NCI-H1092 (cell line): Measurements from ENCODE around the gene PHF12.
"Not testable (repeated sequence)": the region's sequence is repeated elsewhere in the genome, so short reads cannot be mapped to it uniquely, and the experiment has no call there.

Experiments used
- DNase-seq: peaks from one replicate; lab custom pipeline; 2025; lab: John Stamatoyannopoulos, UW

The PHF12 gene

DNA sequence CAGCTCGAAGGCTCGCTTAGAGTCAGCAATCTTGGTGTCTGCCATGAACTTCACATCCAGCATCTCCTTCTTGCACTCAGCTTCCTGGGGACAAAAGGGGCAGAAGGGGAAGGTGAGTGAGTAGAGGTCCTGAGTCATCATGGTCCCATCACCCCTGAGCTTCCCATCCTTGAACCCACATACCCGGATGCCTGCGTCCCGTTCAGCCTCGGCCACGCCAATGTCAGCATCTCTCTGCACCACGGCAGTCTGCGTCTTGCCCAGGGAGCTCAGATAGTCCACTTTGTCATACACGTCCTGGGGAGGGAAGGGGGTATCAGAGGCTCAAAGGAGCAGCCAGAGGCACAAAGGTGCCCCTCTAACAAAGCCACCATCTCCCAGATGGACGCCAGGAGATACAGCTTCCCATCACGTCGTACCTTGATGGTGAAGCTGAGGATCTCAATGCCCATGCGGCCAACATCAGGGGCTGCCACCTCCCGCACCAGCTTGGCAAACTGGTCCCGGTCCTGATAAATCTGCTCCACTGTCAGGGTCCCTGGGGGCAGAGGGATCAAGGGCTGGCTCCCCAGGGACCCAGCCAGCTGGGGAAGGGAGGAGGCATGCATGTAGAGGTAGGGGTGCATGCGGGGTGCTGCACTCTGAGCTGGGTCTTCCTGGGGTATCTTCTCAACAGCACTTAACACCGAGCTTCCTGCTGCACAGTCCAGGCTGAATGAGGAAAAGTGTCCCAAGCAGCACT lies 69.0 kb downstream of the PHF12 start:
- DNase-seq, result no peak

DNA sequence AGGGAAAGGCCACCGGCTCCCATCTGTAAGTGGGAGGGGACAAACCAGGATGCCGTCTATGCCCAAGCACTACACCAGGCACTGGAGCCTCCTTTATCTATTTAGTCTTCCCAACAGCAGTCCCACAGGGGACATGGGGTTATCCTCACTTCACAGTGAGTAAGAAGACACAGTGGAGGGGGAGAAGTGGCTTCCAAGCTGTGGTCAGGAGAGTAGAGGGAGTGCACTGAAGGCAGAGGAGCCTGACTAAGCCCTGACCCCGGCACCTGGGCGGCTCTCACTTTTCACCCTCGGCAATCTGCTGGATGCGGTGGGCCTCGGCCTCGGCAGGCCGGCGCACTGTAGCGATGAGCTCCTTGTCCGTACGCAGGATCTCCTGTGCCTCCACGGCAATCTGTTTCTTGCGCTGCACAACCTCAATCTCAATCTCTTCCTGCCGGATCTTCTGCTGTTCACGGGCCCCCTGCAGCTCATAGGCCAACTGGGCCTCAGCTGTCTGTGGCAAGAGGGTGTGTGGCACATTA lies 69.7 kb downstream of the PHF12 start:
- no peak for DNase-seq

DNA sequence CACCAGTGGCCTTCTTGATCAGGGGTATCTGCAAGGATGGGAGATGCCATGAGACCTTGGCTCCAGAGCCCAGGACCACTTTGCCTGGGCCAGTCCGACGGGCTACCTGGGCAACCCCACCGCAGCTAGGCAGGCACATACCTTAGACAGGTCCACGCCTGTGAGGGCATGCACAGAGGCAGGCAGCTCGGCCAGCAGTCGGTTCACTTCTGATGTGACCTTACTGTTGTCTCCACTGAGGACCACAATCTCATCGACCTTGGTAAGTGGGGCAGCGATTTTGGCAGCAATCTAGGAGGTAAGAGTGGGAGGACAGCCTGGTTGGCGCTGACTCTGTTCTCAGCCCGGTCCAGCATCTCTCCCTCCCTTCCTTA lies 70.8 kb downstream of the PHF12 start:
- no peak for DNase-seq

DNA sequence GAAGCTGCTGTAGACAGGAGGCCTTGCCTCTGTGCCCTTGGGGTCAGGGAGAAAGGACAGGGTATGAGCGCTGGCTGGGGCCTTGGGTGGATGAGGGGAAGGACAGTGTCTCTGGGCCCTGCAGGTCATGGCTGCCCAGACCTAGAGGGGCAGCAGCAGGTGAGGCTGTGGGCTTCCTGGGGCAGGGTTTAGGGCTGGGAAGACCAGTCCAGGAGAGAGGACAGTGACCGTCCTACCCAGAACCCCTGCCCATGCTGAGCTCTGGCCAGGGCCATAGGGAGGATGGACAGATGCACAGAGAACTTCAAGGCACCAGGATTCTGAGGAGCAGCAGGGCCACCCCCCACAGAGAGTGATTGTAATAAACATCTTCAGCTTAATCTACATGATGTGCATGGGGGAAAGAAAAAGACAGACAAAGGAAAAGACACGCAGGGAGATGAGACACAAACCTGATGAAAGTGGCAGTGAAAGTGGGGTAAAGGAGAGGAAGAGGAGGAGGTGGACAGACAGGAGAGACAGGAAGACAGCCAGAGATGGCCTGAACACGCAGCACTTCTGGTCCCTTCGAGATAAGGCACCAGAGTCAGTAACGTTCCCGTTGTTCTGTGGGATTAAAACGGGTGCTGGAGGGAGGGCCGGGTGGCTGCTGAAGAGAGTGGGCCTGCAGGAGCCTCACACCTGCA lies 71.3 kb downstream of the PHF12 start:
- DNase-seq, result no peak

DNA sequence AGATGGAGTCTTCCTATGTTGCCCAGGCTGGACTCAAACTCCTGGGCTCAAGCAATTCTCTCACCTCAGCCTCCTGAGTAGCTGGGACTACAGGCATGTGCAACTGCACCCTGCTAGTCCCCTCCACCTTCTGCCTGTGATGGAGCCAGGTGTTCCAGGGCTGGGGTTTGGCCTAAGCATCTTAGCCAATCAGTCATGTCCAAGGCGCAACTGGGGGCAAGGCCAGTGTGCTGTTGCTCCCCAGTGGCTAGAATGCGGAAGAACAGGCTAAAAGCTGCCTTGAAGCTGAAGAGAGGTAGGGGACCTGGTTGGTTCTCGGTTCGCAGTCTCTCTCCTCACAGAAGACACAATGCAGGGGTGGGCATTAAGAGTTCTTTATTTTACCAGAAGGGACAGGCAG lies 72.3 kb downstream of the PHF12 start:
- no peak for DNase-seq

DNA sequence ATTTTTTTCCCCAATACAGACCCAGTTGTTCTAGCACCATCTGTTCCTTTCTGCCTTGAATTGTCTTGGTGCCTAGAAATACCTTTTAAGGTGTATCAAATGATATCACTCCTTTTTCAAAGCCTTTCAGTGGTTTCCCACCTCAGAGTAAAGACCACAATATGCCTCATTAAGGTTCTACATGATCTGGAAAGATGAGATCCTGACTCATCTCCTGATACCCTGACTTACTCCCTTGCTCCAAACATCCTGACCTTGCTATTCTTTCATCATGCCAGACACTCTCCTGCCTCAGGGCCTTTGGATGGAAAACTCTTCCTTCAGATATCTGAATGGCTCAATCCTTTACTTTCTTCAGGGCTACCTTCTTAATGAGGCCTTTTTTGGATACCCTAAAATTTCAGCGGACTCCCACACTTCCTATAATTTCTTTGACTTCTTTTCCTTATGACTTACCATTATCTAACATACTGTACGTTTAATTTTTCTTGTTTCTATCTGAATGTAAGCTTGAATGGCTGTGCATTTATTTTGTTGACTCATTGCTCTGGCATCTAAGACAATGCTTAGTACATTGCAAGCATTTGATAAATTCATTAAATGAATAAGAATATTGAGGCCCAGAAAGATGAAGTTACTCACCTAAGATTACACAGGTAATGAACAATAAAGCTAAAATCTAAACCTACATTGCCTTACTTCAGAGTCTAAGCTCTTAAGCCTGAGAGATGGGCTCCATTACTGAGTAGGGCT lies 73.0 kb downstream of the PHF12 start:
- DNase-seq, result no peak

DNA sequence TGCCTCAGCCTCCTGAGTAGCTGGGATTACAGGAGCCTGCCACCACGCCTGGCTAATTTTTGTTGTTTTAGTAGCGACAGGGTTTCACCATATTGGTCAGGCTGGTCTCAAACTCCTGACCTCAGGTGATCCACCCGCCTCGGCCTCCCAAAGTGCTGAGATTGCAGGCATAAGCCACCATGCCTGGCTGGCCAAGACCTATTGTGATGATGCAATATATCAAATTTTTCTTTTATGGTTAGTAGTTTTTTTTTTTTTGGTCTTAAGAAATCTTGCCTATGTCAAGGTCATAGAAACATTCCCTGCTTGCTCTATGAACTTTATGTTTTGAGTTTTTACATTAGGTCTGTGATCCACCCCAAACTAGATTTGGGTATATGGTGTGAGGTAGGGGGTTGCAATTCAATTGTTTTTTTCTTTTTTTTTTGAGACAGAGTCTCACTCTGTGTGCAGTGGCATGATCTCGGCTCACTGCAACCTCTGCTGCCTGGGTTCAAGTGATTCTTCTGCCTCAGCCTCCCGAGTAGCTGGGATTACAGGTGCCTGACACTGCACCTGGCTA lies 74.1 kb downstream of the PHF12 start:
- not testable (repeated sequence) for DNase-seq

DNA sequence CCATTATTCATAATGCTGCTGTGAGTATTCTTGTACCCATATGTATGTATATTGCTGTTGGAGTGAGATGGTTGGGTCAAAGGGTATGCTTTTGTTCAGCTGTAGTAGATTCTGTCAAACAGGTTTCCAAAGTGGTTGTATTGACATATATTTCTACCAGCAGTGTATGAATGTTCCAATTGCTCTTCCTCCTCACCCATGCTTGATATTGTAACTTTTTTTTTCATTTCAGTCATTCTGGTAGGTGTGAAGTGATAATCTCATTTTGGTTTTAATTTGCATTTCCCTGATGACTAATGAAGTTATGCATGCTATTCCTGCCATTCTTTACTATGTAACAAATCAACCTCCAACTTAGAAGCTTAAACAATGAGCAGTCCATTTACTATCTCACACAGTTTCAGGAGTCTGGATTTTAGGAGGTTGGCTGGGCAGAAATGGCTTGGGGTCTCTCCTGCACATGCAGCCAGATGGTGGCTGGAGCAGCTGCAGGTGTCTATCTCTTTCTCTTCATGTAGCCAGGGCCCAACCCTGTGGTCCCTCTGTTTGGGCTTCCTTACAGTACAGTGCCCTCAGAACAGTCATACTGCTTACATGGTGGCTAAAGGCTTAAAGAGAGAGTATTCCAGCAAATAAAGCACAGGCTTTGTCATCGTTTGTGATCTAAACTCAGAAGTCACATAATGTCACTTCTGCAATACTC lies 75.3 kb downstream of the PHF12 start:
- DNase-seq, result no peak

DNA sequence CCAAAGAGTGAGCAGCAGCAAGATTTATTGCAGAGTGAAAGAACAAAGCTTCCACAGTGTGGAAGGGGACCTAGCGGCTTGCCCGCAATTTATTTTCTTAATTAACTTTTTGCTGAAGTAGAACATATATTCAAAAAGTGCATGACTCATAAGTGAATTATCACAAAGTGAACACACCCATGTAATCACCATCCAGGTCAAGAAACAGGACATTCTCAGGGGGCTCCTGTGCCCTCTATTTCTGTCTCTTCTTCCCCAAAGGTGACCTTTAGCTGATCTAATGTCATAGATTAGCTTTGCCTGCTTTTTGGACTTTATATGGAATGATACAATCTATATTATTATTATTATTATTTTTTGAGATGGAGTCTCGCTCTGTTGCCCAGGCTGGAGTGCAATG lies 76.6 kb downstream of the PHF12 start:
- no peak for DNase-seq

DNA sequence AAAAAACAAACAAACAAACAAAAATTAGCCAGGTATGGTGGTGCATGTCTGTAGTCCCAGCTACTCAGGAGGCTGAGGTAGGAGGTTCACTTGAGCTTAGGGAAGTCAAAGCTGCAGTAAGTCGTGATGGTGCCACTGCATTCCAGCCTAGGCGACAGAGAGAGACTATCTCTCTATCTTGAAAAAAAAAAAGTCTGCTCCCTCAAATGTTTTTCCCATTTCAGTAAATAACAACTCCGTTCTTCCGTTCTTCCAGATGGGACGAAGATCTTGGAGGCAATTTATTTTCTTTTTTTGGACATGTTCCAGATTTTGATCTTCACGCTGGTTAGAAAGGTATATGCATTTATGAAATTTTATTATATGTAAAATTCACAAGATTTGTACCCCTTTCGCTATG lies 77.5 kb downstream of the PHF12 start:
- no peak for DNase-seq

DNA sequence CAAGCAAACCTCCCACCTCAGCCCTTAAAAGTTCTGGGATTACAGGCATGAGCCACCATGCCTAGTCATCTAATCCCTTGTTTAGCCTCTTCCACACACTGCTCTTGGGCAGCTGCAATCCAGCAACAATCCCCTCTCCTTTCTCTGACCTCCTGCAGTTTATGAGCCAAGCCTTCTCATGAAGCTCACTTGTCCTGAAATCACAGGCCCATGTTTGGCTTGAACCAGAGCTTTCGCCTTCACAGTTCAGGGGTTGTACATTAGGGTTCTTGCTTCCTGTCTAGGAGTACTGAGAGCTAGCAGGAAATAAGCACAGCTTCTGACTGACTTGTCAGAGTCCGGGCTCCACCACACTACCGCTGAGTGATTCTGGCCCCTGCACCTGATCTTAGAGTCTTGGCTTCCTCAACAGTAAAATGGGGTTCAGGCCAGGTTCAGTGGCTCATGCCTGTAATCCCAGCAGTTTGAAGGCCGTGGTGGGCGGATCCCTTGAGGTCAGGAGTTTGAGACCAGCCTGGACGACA lies 80.2 kb downstream of the PHF12 start:
- DNase-seq, result no peak

DNA sequence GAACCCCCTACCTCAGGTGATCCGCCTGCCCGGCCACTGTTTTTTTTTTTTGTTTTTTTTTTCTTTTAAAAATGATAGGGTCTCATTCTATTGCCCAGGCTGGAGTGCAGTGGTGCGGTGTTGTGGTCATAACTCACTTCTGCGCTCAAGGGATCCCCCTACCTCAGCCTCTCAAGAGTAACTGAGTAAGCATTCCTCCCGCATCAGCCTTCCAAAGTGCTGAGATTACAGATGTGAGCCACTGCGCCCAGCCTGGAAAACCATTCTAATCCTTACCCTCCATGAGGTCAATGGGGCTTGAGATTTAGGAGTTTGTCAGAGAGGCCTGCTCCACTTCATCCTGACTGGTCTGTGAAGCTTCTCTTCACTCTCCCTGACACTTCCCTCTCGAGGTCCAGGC lies 84.0 kb downstream of the PHF12 start:
- no peak for DNase-seq

DNA sequence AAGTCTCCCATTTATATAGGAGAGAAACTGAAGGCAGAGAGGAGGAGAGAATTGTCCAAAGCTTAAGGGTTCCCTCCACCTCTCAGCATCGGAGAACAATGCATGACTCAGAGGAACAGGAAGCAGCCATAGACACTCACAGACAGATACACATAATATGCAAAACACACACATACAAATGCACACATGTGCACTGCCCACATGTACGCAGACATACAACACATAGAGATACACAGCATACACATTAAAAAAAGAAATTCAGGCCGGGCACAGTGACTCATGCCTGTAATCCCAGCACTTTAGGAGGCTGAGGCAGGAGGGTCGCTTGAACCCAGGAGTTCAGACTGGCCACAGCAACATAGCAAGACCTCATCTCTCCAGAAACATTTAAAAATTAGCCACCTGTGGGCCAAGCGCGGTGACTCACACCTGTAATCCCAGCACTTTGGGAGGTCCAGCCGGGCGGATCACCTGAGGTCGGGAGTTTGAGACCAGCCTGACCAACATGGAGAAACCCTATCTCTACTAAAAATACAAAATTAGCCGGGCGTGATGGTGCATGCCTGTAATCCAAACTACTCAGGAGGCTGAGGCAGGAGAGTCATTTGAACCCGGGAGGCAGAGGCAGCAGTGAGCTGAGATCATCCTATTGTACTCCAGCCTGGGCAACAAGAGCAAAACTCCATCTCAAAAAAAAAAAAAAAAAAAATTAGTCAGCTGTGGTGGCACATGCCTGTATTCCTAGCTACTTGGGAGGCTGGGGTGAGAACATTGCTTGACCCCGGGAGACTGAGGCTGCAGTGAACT lies 85.2 kb downstream of the PHF12 start:
- DNase-seq, result no peak

DNA sequence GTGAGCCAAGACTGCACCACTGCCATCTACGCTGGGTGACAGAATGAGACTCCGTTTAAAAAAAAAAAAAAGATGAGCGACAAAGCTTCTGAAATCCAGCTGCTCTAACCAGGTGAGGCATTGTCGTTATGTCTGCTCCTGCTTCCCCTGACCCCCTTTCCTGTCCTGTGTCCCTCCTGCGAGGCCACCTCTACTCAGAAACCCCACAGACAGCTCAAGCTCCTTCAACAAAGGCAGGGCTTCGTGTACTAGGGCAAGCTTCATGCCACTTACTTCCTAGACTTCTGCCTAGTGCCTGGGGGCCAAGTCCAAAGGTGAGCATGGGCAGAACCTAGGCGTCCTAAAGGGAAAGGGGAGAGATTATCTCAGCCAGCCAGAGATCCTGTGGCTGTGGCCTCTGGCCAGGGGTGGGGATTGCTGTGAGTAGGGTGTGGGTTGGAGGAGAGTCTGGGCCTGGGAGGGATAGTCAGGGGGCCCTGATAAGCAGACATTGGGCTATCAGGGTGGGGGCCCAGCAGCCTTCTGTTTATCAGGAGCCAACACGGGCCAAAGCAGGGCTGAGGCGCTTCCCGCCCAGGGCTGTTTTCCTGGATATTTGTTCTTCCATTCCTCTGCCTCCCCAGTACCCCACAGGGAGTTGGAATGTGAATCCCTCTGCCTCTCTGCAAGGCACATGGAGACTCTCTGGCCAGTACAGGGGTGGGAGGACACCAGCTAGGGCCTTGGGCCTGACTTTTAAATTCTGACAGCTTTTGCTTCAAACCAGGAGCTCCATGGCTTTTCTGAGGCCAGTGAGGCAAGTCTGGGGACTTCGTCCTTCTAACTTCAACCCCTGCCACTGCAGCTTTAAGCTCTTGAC lies 86.1 kb downstream of the PHF12 start:
- no peak for DNase-seq

DNA sequence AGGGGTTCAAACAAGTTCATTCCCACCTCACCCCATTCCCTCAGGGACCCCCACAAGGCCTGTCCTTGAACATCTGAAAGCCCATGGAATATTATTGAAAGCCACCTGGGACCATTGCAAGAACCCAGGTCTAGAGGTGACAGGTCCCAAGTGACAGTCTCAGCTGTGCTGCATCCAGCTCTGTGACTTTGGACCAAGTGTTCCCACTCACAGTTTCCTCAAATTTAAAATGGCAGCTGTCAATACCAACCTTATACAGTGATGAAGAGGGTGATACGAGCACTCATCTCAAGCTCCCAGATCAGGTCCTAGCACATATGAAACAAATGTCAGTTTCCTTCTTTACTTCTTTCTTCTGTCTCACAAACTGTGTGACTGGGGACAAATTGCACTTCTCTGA lies 87.4 kb downstream of the PHF12 start:
- DNase-seq, result no peak

DNA sequence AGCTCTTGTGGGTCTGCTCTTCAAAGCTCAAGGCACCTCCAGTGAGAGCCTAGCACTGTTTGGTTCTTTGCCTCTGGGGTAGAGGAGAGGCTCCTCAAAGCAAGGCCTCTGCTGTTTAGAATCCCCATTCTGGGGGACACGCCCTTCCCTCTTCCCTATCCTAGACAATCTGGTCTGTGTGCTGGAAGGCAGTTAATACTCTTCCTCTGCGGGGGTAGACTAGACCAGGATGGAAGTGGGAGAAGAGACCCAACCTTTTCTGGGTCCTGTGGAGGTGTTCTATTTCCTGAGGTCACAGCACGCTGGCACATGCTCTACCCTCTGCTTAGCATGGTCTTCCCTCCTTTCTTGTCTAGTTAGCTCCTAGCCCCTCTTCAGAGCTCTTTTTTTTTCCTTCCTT lies 88.8 kb downstream of the PHF12 start:
- no peak for DNase-seq

DNA sequence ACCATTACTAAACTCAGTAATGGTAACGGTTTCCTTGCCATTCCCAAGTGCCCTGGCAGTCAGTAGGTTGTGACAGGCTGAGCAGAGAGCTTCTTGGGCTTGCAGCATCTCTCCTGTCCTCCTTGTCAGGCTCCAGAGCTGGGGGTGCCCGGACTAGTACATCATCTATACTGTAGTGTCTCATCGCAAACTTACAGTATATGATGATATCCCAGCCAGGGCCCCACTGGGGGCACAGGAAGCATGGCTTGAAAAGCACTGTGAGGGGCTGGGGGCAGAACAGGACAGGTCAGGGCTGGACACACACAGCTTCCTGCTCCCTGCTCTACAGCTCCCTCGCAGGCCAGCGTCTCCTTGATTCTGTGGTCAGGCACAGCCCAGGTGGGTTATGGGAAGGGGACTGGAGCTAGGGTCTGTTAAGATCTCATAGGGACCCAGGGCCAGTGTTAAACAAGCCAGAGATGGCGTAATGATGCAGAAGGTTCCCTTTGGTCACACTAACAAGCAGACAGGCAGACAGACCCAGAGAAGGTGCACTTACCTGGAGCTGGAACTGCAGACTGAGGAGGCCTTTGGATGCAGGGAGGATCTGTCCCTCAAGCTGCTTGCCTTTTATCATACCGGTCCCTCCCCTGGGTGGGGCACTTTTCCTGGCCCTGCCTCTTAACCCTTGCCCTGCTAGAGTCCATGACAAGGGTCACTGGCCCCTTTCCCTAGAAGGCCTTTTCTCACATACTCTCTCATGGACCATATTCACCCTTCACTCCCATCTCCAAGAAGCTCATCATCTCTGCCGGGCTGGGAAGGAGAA lies 89.7 kb downstream of the PHF12 start:
- DNase-seq, result no peak

DNA sequence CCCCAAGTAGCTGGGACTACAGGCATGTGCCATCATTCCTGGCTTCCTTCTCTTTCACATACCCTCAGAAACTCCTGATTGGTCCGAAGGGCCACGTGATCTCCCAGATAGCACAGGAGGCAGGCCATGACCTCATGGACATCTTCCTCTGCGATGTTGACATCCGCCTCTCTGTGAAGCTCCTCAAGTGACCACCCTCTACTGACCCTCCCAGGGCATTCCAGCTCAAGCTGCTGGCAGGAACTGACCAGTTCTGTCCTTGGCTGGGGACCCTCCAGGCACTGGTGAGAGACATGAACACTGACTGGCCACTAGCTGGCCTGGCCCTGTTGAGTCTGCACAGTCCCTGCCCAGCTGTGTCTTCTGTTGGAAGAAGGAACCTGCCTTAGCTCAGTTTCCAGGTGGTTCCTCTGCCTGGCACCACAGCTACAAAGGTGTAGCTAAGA lies 90.9 kb downstream of the PHF12 start:
- DNase-seq, result no peak

DNA sequence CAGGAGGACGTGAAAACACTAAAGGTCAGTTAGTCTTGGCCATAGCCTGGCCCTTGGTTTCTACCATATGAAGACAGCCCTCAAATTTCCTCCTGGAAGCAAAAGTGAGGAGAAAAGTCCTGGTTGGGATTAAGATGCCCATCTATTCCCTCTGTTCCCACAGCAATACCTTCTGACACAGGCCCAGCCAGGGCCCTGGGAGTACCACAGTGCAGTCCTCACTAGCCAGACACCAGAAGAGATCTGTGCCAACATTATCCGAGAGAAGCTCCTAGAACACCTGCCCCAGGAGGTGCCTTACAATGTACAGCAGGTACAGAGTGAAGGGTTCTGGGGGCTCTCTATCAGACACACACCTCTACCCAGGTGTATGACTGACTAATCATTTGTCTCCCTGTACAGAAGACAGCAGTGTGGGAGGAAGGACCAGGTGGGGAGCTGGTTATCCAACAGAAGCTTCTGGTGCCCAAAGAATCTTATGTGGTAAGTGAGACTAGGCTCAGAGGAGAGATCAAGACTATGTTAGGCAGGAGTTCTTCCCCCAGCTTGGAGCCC lies 92.4 kb downstream of the PHF12 start:
- no peak for DNase-seq
